IPS-NIHi7 (cell line): ENCODE data around the gene ADGRE2.
"Not testable (repeated sequence)": the region's sequence is repeated elsewhere in the genome, so short reads cannot be mapped to it uniquely, and the experiment has no call there.

Experiments used
- DNase-seq: peaks from one replicate; pipeline ENCODE4 v3.0.0; 2012; ENCODE audit warnings: mixed read lengths; ENCODE audit errors: extremely low spot score

The ADGRE2 gene

DNA sequence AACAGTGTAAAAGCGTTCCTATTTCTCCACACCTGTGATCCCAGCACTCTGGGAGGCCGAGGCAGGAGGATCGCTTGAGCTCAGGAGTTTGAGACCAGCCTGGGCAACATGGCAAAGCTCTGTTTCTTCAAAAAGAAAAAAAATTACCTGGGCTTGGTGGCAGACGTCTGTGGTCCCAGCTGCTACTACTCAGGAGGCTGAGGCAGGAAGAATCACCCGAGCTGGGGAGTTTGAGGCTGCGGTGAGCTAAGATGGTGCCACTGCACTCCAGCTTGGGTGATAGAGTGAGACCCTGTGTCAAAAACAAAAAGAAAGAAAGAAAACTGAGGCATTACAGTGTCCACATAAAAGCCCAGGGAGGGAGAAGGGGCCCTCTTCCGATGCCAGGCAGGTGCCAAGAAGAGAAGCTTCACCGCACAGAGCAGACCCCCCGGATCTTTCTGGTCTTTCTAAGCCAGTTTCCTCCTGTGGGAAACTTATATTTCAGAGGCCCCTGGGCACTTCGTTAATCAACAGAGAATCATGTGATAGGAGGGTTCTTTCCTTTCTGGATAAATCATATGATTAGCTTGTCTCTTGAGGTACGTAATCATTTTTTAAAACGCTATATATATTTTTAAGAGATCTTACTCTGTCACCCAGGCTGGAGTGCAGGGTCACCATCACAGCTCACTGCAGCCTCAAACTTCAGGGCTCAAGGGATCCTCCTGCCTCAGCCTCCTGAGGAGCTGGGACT, at the start of gene ADGRE2:
Gene ADGRE2 (minus strand): TSS at position 451 of the 736 bp plus-strand sequence. CDS start 1,804 bp downstream, outside the sequence.
- DNase-seq, result not testable (repeated sequence)

DNA sequence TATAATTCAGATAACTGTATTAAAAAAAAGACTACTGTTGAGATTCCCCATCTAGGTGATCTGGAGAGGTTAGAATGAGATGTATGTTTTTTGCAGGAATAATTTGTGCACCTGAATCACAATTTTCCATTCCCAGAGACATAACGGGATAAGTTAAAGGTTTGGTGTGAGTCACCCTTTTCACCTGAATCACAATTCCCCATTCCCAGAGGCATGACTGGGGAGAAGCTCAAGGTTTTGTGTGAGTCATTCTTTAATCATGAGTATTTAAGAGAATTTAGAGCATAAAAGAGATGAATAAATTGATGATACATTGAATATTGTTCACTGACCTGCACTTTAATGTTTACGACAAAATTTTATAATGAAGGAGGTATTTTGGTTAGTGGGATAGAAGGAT, 47.6 kb upstream of the ADGRE2 start:
- no peak for DNase-seq

DNA sequence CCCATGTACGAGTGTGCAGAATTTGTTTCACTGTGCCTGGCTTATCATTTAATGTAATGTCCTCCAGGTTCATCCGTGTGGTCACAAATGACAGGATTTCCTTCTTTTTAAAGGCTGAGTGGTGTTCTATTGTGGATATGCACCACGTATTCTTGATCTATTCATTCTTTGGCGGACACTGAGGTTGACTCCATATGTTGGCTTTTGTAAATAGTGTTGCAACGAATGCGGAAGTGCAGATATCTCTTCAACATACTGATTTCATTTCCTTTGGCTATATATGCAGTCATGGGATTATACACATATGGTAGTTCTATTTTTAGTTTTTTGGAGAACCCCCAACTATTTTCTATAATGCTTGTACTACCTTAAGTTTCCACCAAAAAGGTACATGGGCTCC, 43.6 kb upstream of the ADGRE2 start:
- no peak for DNase-seq

DNA sequence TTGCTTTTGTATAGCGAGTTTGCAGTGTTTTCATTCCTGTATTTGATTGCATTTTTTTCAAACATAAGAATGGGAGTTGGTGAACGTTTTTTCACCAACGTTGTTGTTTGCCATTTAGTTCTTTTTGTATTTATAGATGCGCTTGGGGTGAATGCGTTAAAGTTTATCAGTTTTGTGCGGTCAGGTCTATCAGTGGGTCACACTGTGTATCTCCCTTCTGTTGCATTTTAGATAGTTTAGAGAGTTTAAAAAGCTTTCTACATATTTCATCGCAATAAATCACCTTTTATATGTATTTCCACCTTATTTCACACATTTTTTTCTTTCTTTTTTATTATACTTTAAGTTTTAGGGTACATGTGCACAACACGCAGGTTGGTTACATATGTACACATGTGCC, 40.2 kb upstream of the ADGRE2 start:
- no peak for DNase-seq

DNA sequence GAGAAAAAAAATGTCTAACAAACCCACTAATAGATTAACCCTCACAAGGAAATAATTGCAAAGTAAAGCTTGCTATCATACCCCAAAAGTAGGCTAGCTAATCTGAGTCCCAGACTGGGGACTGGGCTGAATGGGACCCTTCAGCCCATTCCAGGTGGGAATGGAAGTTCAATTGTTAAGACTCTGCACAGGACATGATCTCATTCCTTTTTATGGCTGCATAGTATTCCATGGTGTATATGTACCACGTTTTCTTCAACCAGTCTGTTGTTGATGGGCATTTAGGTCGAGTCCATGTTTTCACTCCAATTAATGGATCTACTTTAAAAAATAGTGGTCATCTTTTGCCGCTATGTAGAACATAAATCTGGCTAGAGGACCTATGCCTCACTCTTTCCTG, 38.7 kb upstream of the ADGRE2 start:
- DNase-seq, result no peak

DNA sequence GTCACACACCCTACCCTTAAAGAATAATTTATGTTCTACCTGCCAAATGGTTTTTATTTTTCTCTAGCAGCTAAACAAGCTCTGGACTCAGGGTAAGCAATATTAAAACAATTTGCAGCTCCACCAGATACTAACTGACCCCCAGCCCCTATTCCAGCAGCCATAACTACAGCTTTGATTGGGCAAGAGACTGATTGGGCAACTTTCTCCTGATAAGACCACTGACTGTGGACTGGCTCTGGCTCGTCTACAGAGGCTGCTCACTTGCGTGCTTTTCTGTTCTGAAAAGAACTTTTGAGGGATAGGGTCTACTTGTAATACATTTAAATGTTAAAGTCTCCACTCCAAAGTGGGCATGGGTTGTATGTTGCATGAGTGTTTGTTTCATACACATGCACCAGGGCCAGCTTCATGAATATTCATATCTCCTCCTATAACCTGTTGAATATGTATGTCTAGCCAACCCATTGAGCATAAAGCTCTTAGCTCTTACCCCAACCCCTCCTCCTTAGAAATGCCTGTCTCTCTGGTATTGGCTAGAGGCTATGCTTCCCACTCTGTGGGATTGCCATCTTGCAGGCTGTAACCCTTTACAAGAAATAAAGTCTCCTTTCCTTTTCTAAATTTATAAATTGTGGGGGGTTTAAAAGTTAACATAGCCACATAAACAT, 36.8 kb upstream of the ADGRE2 start:
- DNase-seq, result no peak

DNA sequence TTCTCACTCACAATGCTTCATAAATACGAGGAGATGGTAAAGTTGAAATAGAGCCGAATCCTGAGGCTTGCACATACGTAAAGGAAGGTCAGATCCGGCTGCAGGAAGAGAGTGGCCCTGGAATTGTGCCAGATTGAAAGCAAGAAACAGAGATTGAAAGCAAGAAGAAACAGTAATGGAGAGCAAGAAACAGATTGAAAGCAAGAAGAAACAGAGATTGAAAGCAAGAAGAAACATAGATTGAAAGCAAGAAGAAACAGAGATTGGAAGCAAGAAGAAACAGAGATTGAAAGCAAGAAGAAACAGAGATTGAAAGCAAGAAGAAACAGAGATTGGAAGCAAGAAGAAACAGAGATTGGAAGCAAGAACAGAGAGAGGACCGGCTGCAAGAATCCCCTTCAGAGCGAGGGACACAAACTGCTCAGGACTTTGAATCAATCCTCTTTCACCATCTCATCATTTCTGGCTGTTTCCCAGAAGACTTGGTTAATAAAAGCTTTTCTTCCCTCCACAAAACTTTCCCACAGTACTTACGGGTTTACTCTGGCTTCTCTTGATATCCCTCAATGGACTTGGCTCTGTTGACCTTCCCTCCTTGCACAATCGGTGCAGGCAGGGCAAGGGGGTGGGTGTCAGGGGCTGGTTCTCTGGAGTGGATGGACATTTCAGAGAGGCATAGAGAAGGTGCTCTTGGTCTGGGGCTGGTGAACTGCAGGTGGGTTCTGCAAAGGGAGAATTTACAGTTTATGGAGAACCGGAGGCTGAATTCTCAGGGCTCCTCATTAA, 31.1 kb upstream of the ADGRE2 start:
- DNase-seq, result no peak

DNA sequence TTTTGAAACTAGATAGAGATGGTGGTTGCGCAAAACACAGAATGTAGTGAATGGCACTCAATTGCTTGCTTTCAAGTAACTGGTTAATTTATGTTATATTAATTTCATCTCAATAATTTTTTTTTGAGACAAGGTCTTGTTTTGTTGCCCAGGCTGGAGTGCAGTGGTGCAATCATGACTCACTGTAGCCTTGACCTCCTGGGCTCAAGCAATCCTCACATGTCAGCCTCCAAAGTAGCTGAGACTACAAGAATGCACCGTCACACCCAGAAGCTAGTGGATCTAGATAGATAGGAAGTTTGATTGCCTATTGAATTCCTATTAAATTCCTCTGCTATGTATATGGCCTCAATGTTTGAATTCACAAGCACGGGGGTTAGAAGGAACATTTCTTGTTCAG, 26.4 kb upstream of the ADGRE2 start:
- DNase-seq, result no peak

DNA sequence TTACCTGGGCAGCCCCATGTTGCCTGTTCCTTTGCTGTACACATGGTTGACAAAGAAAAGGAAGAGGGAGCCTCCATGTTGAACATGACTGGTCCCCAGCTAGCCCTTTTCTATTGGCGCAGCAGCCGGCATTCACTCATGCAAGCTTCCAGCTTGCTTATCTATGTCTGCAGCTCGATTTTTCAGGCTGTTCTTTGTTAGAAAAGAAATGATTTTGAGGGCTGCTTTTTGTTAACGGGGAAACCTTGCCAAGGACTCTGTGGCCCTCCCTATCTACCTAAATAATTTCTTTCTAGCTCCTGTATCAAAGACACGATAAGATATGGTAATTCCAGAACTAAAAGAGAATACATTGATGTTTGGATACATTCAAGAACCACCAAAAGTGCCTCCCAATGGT, 20.4 kb upstream of the ADGRE2 start:
- DNase-seq, result no peak

DNA sequence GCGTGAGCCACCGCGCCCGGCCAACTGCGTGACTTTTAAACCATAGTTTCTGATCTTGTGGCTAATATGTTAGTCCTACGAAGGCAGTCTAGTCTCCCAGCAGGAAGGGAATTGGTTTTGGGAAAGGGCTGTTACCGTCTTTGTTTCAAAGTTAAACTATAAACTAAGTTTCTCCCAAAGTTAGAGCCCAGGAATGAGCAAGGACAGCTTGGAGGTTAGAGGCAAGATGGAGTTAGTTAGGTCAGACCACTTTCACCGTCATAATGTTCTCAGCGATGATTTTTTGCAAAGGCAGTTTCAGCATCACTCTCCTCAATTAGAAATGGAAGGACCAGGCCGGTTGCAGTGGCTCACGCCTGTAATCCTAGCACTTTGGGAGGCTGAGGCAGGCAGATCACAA, 17.7 kb upstream of the ADGRE2 start:
- DNase-seq, result no peak

DNA sequence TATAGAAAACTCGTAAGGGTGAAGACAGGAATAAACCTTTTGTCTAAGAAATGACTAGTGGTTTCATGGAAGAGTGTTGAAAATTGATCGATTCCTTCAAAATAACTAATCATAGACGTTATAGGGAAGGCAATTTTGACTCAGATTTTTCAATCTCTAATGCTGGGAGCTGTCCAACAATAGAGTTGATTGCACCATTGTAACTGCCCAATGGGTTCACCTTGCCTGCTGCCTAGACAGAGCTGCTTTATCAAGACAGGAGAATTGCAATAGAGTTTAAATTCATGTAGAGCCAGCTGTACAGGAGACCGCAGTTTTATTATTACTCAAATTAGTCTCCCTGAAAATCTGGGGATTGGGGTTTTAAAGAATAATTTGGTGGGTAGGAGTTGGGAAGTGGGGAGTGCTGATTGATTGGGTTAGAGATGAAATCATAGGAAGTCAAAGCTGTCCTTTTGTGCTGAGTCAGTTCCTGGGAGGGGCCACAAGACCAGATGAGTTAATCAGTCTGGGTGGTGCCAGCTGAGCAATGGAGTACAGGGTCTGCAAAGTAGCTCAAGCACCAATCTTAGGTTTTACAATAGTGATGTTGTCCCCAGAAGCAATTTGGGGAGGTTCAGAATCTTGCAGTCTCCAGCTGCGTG, 16.8 kb upstream of the ADGRE2 start:
- no peak for DNase-seq

DNA sequence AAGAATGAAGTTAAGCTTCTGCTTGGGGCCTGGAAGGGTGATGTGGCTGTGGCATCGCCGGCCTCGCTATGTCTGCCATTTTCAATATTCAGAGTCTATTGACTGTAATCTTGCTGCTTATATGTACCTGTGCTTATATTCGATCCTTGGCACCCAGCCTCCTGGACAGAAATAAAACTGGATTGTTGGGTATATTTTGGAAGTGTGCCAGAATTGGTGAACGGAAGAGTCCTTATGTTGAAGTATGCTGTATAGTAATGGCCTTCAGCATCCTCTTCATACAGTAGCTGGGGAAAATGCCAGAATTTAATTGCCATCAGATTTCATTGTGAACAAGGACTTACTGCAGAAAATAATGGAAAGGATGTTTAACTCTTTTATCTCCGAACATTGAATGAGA, 13.9 kb upstream of the ADGRE2 start:
- not testable (repeated sequence) for DNase-seq

DNA sequence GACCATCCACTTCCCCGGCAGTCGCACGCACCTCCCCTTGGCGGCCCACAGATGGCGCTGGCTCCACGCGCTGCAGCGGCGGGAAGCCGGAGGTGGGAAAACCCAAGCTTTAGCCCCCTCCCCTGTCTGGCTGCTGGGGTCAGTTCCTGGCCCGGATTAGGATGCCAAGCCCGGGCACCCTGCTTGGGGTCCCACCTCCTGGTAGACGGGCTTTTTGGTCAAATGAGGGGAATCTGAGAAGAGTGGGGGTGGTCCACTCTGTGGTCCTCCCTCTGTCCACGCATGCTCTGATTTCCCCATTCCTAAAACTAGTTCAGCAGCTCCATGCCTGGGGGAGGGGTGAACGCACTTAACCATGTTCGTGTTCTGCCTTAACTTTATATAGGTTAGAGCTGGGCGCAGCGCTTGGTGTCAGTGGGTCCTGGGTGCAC, 8.1 kb upstream of the ADGRE2 start:
- peak; percentile 83 for DNase-seq

DNA sequence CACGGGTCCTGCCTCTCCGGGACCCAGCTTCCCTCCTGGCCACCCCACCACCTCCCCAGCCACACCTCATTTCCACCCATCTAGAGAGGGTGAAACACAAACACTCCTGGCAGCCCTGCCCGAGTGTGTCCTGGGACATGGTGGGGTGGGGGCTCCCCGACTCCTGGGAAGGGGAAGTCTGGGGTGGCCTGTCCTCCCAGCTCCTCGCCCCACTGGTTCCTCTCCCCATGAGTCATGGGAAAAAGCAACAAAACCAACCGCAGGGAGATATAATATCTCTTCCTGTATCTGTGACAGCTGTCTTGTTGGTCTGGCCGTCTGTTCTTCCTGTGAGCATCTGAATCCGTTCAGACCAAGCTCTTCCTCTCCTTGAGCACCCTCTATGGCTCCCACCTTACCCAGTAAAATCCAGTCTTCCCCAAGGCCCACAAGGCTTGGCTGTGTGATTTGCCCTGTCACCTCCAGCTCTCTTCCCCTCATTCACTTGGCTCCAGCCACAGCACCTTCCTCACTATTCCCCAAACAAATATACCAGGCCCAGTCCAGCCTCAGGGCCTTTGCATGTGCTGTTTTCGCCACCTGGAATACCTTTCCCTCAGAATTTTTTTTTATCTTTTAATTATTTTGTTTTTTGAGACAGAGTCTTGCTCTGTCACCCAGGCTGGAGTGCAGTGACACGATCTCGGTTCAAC, 6.9 kb upstream of the ADGRE2 start:
- DNase-seq, result not testable (repeated sequence)

DNA sequence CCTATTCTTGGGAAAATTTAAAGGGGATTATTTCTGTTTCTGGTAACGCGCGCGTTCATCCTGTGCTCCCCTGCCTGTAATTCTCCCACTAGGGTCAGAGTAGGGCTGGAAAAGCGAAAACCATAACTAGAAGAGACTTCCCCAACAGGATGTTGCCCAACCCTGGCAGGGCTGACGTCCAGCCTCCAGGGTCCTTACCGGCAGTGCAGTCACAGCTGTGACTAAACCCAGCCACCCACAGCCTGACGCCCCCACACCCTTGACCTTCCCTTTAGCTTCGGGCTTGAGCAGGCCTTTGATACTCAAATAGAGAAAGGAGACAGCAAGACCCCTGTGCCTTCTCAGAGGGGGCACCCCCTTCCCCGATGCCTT, 6.4 kb upstream of the ADGRE2 start:
- DNase-seq, result not testable (repeated sequence)

DNA sequence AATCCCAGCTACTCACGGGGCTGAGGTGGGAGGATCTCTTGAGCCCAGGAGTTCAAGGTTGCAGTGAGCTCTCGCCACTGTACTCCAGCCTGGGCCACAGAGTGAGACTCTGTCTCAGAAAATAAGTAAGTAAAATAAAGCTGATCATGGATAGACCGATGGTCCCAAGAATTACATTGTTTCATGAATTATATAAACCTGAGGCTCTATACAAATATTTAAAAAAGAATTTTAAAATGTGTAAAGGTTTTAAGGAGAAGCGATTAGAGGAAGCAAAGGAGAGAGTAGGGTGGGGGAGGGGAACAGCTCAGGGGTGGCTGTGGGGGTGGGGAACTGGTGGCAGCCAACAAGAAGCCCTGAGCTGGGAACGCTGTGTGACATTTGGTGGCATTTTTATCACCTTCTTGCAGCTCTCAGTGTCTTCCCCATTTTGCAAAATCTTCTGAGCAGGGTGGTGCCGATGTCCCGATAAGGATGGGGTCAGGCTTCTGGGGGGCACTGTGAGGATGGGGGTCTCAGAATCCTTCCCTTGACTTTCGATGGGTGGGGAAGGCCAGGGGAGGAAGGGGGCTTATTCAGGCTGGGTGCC, 5.1 kb upstream of the ADGRE2 start:
- DNase-seq, result not testable (repeated sequence)

DNA sequence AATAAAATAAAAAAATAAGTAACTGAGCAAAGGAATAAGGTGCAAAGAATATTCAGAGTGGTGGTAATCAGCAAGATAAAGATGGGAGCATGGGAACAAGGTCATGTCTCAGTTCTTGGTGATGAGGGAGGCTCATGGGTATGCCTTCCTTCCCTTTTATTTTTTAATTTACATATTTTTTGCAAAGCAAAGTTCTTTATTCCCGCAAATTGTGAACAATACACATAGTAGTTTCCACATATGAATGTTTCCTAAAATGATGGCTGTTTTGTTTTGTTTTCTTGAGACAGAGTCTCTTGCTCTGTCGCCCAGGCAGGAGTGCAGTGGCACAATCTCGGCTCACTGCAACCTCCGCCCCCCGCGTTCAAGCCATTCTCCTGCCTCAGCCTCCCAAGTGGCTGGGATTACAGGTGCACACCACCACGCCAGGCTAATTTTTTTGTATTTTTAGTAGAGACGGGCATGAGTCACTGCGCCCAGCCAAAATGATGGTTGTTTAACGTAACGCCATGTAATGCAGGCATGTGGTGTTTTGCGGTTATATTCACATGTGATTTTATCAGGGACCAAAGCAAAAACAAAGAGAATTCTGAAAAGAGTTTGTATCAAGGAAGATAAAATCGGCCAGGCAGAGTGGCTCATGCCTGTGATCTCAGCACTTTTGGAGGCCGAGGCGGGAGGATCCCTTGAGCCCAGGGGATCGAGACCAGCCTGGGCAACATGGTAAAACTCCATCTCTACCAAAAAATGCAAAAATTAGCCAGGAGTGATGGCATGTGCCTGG, 4.5 kb upstream of the ADGRE2 start:
- no peak for DNase-seq

DNA sequence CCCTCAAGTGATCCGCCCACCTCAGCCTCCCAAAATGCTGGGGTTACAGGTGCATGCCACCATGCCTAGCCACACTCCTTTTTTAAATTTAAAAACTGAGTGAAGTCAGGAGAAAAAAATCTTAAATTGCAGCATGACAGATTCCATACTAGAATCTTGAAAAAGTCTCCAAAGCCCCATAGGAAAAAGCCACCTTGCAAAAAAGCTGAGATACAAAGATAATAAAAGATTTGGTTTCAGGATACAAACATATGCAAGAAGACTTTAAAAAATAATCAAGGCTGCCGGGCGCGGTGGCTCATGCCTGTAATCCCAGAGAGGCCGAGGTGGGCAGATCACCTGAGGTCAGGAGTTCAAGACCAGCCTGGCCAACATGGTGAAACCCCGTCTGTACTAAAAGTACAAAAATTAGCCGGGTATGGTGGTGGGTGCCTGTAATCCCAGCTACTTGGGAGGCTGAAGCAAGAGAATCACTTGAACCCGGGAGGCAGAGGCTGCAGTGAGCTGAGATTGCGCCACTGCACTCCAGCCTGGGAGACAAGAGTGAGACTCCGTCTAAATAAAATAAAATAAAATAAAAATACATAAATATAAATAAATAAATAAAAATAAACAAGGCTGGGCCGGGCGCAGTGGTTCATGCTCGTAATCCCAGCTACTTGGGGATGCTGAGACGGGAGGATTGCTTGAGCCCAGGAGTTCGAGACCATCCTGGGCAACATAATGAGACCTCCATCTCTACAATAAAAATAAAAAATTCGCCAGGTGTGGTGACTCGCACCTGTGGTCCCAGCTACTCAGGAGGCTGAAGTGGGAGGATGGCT, 3.6 kb upstream of the ADGRE2 start:
- not testable (repeated sequence) for DNase-seq

DNA sequence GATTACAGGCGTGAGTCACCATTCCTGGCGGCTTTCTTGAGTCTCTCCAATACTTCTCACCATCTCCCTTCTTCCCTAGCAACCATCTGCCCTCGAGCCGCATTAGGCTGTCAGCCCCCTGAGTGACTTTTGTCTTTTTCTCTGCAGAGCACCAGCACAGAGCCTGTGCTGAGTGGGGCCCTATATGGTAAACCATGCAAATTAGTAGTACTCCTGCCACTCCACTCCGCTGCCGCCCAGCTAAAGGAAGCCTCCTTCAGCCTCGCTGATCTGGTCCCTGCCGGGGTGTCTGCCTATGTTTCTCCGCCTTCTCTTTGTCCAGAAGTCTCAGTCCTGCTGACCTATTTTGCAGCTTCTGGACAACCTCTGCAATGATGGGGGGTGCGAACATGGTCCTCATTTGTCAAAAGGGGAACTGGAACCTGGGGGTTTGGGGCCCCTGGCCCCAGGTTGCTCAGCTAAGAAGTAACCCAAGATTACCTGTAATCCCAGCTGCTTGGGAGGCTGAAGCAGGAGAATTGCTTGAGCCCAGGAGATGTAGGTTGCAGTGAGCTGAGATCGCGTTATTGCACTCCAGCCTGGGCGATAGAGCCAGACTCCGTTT, 2.4 kb upstream of the ADGRE2 start:
- not testable (repeated sequence) for DNase-seq
